ENCODE data around the gene ELOVL4.

DNA sequence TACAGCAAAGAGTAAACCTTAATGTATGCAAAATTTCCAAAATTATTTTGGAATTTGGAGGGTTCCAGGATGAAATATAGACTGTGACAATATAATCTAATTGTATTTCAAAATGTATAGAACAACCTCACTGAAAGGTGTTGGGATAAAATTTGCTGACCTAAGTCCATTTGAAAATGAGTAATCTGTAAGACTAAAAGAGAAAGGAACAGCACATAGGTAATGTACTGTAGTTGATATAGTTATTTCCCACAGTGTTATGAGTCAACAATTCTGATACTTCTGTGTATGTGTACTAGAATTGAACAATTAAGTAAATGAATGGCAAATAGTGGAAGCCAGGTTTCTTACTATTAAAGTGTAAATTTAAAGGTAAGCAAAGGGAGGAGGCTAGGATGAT, 23.8 kb upstream of the ELOVL4 start:
- TF ChIP-seq, protein P1, sequence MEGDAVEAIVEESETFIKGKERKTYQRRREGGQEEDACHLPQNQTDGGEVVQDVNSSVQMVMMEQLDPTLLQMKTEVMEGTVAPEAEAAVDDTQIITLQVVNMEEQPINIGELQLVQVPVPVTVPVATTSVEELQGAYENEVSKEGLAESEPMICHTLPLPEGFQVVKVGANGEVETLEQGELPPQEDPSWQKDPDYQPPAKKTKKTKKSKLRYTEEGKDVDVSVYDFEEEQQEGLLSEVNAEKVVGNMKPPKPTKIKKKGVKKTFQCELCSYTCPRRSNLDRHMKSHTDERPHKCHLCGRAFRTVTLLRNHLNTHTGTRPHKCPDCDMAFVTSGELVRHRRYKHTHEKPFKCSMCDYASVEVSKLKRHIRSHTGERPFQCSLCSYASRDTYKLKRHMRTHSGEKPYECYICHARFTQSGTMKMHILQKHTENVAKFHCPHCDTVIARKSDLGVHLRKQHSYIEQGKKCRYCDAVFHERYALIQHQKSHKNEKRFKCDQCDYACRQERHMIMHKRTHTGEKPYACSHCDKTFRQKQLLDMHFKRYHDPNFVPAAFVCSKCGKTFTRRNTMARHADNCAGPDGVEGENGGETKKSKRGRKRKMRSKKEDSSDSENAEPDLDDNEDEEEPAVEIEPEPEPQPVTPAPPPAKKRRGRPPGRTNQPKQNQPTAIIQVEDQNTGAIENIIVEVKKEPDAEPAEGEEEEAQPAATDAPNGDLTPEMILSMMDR (IDR thresholded peaks at IDR 0.05; ENCODE audit: insufficient read depth, low read length, poor library complexity, severe bottlenecking), result no peak
- no peak for TF ChIP-seq EZH2phosphoT487 (conservative IDR thresholded peaks at IDR 0.05; ENCODE audit: low read length)

All from SU-DHL-6 (cell line).